Nephron progenitor cell (in vitro differentiated cells): ENCODE results near the gene PRPF31.
A peak's percentile ranks its signal among the peaks of the same experiment; 100 is the strongest.

ENCODE experiments used
- DNase-seq: peaks from one replicate; pipeline ENCODE4 v3.0.0; 2021
- H3K27ac Mint-ChIP-seq: 2 replicates; pipeline ENCODE4 v1.8.0; 2021; ENCODE audit warnings: mild to moderate bottlenecking, moderate library complexity, mixed read lengths
- H3K27me3 Mint-ChIP-seq: 2 replicates; pipeline ENCODE4 v1.8.0; 2021; ENCODE audit warnings: mild to moderate bottlenecking, low read depth, mixed read lengths; ENCODE audit not compliant: poor library complexity
- H3K36me3 Mint-ChIP-seq: 2 replicates; pipeline ENCODE4 v1.8.0; 2021; ENCODE audit warnings: low read depth, mixed read lengths
- H3K4me1 Mint-ChIP-seq: 2 replicates; pipeline ENCODE4 v1.8.0; 2021; ENCODE audit warnings: mixed read lengths
- H3K4me3 Mint-ChIP-seq: 2 replicates; pipeline ENCODE4 v1.8.0; 2021; ENCODE audit warnings: mild to moderate bottlenecking, moderate library complexity, mixed read lengths
- H3K9me3 Mint-ChIP-seq: 2 replicates; pipeline ENCODE4 v1.8.0; 2021; ENCODE audit warnings: mild to moderate bottlenecking, moderate library complexity, mixed read lengths
- TF ChIP-seq, protein P1 (sequence below): fragments of 200-600 bp; sonication (generic); IDR thresholded peaks from 2 replicates; pipeline ENCODE4 v1.5.0; 2021; ENCODE audit warnings: antibody characterized with exemption

The PRPF31 gene

DNA sequence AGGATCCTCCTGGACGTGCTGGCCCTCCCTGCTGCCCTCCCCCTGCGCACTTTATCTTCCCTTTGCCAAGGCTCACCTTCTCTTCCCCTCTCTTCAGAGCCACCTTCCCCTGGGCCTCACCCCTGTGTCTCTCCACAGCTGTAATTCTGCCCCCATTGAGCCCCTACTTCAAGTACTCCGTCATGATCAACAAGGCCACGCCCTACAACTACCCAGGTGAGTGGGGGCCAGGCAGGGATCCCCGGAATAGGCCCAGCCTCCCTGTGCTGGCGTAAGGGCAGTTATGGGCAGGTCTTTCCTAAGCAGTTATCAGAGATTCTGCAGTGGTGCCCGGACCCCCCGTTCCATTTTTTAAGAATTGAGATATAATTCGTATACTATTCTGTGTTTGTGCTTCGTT lies 9.8 kb upstream of the PRPF31 start:
- Mint-ChIP-seq H3K4me3 (peak overlapping the region; percentile 15), H3K9me3 (no peaks in the 10 kb centered on the region), H3K4me1 (peaks cover 27% of the 10 kb centered on the region), H3K27me3 (no peaks in the 10 kb centered on the region), H3K27ac (peak overlapping the region; percentile 66), H3K36me3 (peaks cover 31% of the 10 kb centered on the region)
- no peak for DNase-seq
- TF ChIP-seq, protein P1, sequence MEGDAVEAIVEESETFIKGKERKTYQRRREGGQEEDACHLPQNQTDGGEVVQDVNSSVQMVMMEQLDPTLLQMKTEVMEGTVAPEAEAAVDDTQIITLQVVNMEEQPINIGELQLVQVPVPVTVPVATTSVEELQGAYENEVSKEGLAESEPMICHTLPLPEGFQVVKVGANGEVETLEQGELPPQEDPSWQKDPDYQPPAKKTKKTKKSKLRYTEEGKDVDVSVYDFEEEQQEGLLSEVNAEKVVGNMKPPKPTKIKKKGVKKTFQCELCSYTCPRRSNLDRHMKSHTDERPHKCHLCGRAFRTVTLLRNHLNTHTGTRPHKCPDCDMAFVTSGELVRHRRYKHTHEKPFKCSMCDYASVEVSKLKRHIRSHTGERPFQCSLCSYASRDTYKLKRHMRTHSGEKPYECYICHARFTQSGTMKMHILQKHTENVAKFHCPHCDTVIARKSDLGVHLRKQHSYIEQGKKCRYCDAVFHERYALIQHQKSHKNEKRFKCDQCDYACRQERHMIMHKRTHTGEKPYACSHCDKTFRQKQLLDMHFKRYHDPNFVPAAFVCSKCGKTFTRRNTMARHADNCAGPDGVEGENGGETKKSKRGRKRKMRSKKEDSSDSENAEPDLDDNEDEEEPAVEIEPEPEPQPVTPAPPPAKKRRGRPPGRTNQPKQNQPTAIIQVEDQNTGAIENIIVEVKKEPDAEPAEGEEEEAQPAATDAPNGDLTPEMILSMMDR, result no peak

GRCh38 chr19:54106716-54107115 lies 8.8 kb upstream of the PRPF31 start:
- peaks cover 27% of the 10 kb centered on the region for H3K4me1 Mint-ChIP-seq
- H3K9me3 Mint-ChIP-seq, result no peaks in the 10 kb centered on the region
- TF ChIP-seq, protein P1, result no peak
- DNase-seq, result no peak
- H3K27ac Mint-ChIP-seq, result peak overlapping the region; percentile 60
- H3K4me3 Mint-ChIP-seq, result no peak overlapping the region
- no peaks in the 10 kb centered on the region for H3K27me3 Mint-ChIP-seq
- peaks cover 34% of the 10 kb centered on the region for H3K36me3 Mint-ChIP-seq

GRCh38 chr19:54107876-54108490 lies 7.6 kb upstream of the PRPF31 start:
- TF ChIP-seq, protein P1, result no peak
- DNase-seq, result no peak
- Mint-ChIP-seq H3K4me1 (peaks cover 21% of the 10 kb centered on the region), H3K27me3 (no peaks in the 10 kb centered on the region), H3K27ac (no peak overlapping the region), H3K36me3 (peaks cover 35% of the 10 kb centered on the region), H3K4me3 (no peak overlapping the region), H3K9me3 (no peaks in the 10 kb centered on the region)

DNA sequence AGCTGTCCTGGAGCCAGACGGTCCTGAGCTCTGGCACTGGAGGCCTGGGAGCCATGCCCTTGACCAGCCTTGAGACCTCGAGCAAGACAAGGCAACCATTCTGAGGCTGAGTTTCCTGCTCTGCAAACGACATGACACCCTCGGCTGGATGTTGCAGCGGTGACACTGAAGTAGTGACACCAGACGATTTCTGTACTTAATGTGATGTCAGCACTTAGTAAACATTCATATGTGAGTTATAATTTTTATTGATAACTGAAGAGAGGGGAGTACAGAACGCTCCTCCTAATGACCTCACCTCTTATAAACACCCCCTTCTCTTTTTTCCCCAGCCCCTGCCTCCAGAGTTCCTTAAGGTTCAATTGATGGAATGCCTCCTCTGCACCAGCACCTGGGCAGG lies 7.1 kb upstream of the PRPF31 start:
- H3K4me3 Mint-ChIP-seq, result no peak overlapping the region
- H3K9me3 Mint-ChIP-seq, result no peaks in the 10 kb centered on the region
- no peak for DNase-seq
- no peaks in the 10 kb centered on the region for H3K27me3 Mint-ChIP-seq
- peaks cover 16% of the 10 kb centered on the region for H3K4me1 Mint-ChIP-seq
- TF ChIP-seq, protein P1, result no peak
- peak overlapping the region; percentile 91 for H3K27ac Mint-ChIP-seq
- peaks cover 40% of the 10 kb centered on the region for H3K36me3 Mint-ChIP-seq

DNA sequence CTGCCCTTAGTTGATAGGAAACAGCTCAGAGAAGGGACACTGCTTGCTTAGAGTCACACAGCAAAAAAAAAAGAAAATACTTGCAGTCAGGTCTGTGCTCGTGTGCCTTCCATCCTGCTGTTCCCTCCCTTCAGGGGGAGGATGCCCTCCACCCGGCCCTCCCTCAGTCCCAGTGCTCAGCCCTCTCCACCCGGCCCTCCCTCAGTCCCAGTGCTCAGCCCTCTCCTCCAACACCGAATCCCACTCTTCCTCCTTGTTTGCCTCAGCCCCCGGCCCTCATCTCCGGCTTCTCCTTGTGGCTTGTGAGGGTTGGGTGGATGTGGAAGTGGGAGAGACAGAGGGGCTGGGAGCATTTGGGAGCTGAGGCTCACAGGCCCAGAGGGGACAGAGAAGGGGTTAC lies 5.9 kb upstream of the PRPF31 start:
- TF ChIP-seq, protein P1, result no peak
- Mint-ChIP-seq H3K27ac (peak overlapping the region; percentile 5), H3K4me3 (no peak overlapping the region), H3K27me3 (no peaks in the 10 kb centered on the region), H3K9me3 (no peaks in the 10 kb centered on the region), H3K4me1 (peaks cover 26% of the 10 kb centered on the region), H3K36me3 (peaks cover 40% of the 10 kb centered on the region)
- DNase-seq, result no peak
